ENCODE results near the gene GALNT17. TPM values are rescaled to one million over a fixed set of nuclear protein-coding genes. Genes with fewer than 3 reads are reported as not detected.

The GALNT17 gene
- total RNA-seq, 1 experiment from 2014 or later = not detected

GRCh38 chr7:71710442-71710841 lies 578.5 kb downstream of the GALNT17 start:
- no peak for TF ChIP-seq CTCF (IDR thresholded peaks at IDR 0.05; ENCODE audit: unreplicated experiment)
- Mint-ChIP-seq H3K4me1 (ENCODE audit: insufficient read depth, unreplicated experiment) (no peaks in the 10 kb centered on the region), H3K27me3 (ENCODE audit: insufficient read depth, unreplicated experiment) (peaks cover 16% of the 10 kb centered on the region), H3K4me3 (ENCODE audit: unreplicated experiment) (no peak overlapping the region), H3K27ac (ENCODE audit: low read depth, unreplicated experiment) (no peak overlapping the region), H3K9me3 (ENCODE audit: unreplicated experiment) (peaks cover 16% of the 10 kb centered on the region), H3K36me3 (ENCODE audit: insufficient read depth, unreplicated experiment) (no peaks in the 10 kb centered on the region)
- DNase-seq (ENCODE audit: unreplicated experiment) = no peak
- BruUV-seq (replicated peaks) = no TSS peak
- ChIA-PET CTCF (no interaction called here), POLR2A (interaction anchor here (0.6 kb wide), 1 partner anchor 802 kb away, joined by 3 read pairs; no protein-coding TSS in a partner anchor)
- intact Hi-C loops (cut with micrococcal nuclease) = no loop called here

- no peak for TF ChIP-seq CTCF (IDR thresholded peaks at IDR 0.05; ENCODE audit: unreplicated experiment)
- H3K4me1 Mint-ChIP-seq (ENCODE audit: insufficient read depth, unreplicated experiment) = no peaks in the 10 kb centered on the region
- H3K4me3 Mint-ChIP-seq (ENCODE audit: unreplicated experiment) = no peak overlapping the region
- CTCF ChIA-PET = interaction anchor here (0.6 to 1.3 kb wide), 3 partner anchors 21 to 808 kb away, joined by 3 to 8 read pairs (median 4); no protein-coding TSS in a partner anchor
- H3K27me3 Mint-ChIP-seq (ENCODE audit: insufficient read depth, unreplicated experiment) = peaks cover 25% of the 10 kb centered on the region
- no peak for DNase-seq (ENCODE audit: unreplicated experiment)
- H3K36me3 Mint-ChIP-seq (ENCODE audit: insufficient read depth, unreplicated experiment) = no peaks in the 10 kb centered on the region
- no TSS peak for BruUV-seq (replicated peaks)
- intact Hi-C loops (cut with micrococcal nuclease) = no loop called here
- peaks cover 16% of the 10 kb centered on the region for H3K9me3 Mint-ChIP-seq (ENCODE audit: unreplicated experiment)
- H3K27ac Mint-ChIP-seq (ENCODE audit: low read depth, unreplicated experiment) = no peak overlapping the region
- POLR2A ChIA-PET = no interaction called here
Measured at GRCh38 chr7:71712653-71713180, 580.8 kb downstream of the GALNT17 start.

- no peak for TF ChIP-seq CTCF (IDR thresholded peaks at IDR 0.05; ENCODE audit: unreplicated experiment)
- Mint-ChIP-seq H3K9me3 (ENCODE audit: unreplicated experiment) (peaks cover 2% of the 10 kb centered on the region), H3K27me3 (ENCODE audit: insufficient read depth, unreplicated experiment) (peaks cover 19% of the 10 kb centered on the region), H3K36me3 (ENCODE audit: insufficient read depth, unreplicated experiment) (no peaks in the 10 kb centered on the region), H3K27ac (ENCODE audit: low read depth, unreplicated experiment) (no peak overlapping the region), H3K4me1 (ENCODE audit: insufficient read depth, unreplicated experiment) (no peaks in the 10 kb centered on the region), H3K4me3 (ENCODE audit: unreplicated experiment) (no peak overlapping the region)
- CTCF ChIA-PET = no interaction called here
- DNase-seq (ENCODE audit: unreplicated experiment) = no peak
- POLR2A ChIA-PET = no interaction called here
- no TSS peak for BruUV-seq (replicated peaks)
- intact Hi-C loops (cut with micrococcal nuclease) = no loop called here
Measured at GRCh38 chr7:71716690-71717089, 584.7 kb downstream of the GALNT17 start.

- intact Hi-C loops (cut with micrococcal nuclease) = no loop called here
- Mint-ChIP-seq H3K36me3 (ENCODE audit: insufficient read depth, unreplicated experiment) (no peaks in the 10 kb centered on the region), H3K27ac (ENCODE audit: low read depth, unreplicated experiment) (no peak overlapping the region), H3K27me3 (ENCODE audit: insufficient read depth, unreplicated experiment) (peaks cover 12% of the 10 kb centered on the region), H3K4me1 (ENCODE audit: insufficient read depth, unreplicated experiment) (no peaks in the 10 kb centered on the region), H3K9me3 (ENCODE audit: unreplicated experiment) (no peaks in the 10 kb centered on the region), H3K4me3 (ENCODE audit: unreplicated experiment) (no peak overlapping the region)
- no peak for TF ChIP-seq CTCF (IDR thresholded peaks at IDR 0.05; ENCODE audit: unreplicated experiment)
- DNase-seq (ENCODE audit: unreplicated experiment) = no peak
- no TSS peak for BruUV-seq (replicated peaks)
- CTCF ChIA-PET = interaction anchor here (1.5 to 1.8 kb wide), 2 partner anchors 12 to 34 kb away, joined by 3 read pairs; no protein-coding TSS in a partner anchor
- POLR2A ChIA-PET = no interaction called here
Measured at GRCh38 chr7:71718563-71718962, 586.6 kb downstream of the GALNT17 start.

Data from MCF 10A (cell line).